HG02623 (cell line): ENCODE results near the gene IKZF1.

ENCODE experiments used
- ATAC-seq: cut with Tn5 transposase; IDR thresholded peaks from one replicate; pipeline ENCODE4 v1.9.1; 2021; ENCODE audit warnings: moderate library complexity; ENCODE audit not compliant: unreplicated experiment

IKZF1 gene

GRCh38 chr7:50304129-50304910, at the start of gene IKZF1:
TSS of gene IKZF1 (plus strand) at chr7:50304716. CDS start at chr7:50319062, 14,346 bp downstream.
- ATAC-seq = peak; percentile 24

GRCh38 chr7:50261593-50261992, 42.9 kb upstream of the IKZF1 start:
- no peak for ATAC-seq

- peak; percentile 3 for ATAC-seq
Measured at GRCh38 chr7:50262446-50262845, 42.1 kb upstream of the IKZF1 start.

GRCh38 chr7:50262916-50263690, 41.4 kb upstream of the IKZF1 start:
- ATAC-seq = peak; percentile 55

- ATAC-seq = no peak
Measured at GRCh38 chr7:50264908-50265307, 39.6 kb upstream of the IKZF1 start.

GRCh38 chr7:50265968-50266634, 38.4 kb upstream of the IKZF1 start:
- ATAC-seq = no peak

GRCh38 chr7:50266635-50267386, 37.7 kb upstream of the IKZF1 start:
- peak; percentile 40 for ATAC-seq

- no peak for ATAC-seq
Measured at GRCh38 chr7:50267525-50268041, 36.9 kb upstream of the IKZF1 start.

- ATAC-seq = no peak
Measured at GRCh38 chr7:50268223-50268622, 36.3 kb upstream of the IKZF1 start.

GRCh38 chr7:50268990-50269389, 35.5 kb upstream of the IKZF1 start:
- ATAC-seq = no peak

- ATAC-seq = peak; percentile 27
Measured at GRCh38 chr7:50270531-50271018, 33.9 kb upstream of the IKZF1 start.

- ATAC-seq = no peak
Measured at GRCh38 chr7:50272808-50273207, 31.7 kb upstream of the IKZF1 start.

GRCh38 chr7:50273301-50273700, 31.2 kb upstream of the IKZF1 start:
- ATAC-seq = no peak

GRCh38 chr7:50273870-50274269, 30.6 kb upstream of the IKZF1 start:
- ATAC-seq = no peak

- no peak for ATAC-seq
Measured at GRCh38 chr7:50274361-50274760, 30.2 kb upstream of the IKZF1 start.

GRCh38 chr7:50275430-50275829, 29.1 kb upstream of the IKZF1 start:
- ATAC-seq = no peak

- no peak for ATAC-seq
Measured at GRCh38 chr7:50276483-50276882, 28.0 kb upstream of the IKZF1 start.

- no peak for ATAC-seq
Measured at GRCh38 chr7:50278120-50278519, 26.4 kb upstream of the IKZF1 start.

GRCh38 chr7:50281680-50282445, 22.7 kb upstream of the IKZF1 start:
- peak; percentile 95 for ATAC-seq
